Measurements from ENCODE around the gene SULT1A1. TPM values are rescaled to one million over a fixed set of nuclear protein-coding genes. Genes with fewer than 3 reads are reported as not detected.
"Not testable (repeated sequence)": the region's sequence is repeated elsewhere in the genome, so short reads cannot be mapped to it uniquely, and the experiment has no call there.

Gene SULT1A1
- total RNA-seq, 1 donor from 2014 or later, result 8.6 TPM

DNA sequence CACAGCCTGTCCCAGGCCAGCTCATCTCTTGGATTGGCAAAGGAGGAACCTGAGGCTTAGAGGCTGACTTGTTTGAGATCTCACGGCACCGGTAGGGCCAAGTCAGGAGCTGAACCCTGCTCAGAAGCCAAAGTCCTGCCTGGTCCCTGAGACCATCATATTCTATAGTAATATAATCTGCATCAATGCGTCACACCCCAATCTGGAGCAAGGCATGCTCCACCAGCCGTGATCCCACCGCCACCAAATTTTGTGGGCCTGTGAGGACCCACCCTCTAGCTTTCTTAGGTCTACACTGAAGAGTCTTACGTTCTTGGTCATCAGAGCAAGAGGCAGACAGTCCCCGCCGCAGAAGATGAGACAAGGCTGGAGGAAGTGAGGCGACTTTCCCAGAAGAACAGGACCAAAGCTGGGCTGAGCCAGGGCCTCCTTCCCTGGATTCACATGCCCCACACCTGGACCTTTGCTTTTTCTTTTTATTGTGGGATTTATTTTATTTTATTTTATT lies 2.7 kb downstream of the SULT1A1 start:
- TF ChIP-seq, protein P1, sequence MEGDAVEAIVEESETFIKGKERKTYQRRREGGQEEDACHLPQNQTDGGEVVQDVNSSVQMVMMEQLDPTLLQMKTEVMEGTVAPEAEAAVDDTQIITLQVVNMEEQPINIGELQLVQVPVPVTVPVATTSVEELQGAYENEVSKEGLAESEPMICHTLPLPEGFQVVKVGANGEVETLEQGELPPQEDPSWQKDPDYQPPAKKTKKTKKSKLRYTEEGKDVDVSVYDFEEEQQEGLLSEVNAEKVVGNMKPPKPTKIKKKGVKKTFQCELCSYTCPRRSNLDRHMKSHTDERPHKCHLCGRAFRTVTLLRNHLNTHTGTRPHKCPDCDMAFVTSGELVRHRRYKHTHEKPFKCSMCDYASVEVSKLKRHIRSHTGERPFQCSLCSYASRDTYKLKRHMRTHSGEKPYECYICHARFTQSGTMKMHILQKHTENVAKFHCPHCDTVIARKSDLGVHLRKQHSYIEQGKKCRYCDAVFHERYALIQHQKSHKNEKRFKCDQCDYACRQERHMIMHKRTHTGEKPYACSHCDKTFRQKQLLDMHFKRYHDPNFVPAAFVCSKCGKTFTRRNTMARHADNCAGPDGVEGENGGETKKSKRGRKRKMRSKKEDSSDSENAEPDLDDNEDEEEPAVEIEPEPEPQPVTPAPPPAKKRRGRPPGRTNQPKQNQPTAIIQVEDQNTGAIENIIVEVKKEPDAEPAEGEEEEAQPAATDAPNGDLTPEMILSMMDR (conservative IDR thresholded peaks at IDR 0.05; ENCODE audit: low read depth, low read length), result no peak
- H3K4me3 ChIP-seq (ENCODE audit: low read depth, low read length), result no peak overlapping the region
- no peak for DNase-seq (ENCODE audit: low read depth)

DNA sequence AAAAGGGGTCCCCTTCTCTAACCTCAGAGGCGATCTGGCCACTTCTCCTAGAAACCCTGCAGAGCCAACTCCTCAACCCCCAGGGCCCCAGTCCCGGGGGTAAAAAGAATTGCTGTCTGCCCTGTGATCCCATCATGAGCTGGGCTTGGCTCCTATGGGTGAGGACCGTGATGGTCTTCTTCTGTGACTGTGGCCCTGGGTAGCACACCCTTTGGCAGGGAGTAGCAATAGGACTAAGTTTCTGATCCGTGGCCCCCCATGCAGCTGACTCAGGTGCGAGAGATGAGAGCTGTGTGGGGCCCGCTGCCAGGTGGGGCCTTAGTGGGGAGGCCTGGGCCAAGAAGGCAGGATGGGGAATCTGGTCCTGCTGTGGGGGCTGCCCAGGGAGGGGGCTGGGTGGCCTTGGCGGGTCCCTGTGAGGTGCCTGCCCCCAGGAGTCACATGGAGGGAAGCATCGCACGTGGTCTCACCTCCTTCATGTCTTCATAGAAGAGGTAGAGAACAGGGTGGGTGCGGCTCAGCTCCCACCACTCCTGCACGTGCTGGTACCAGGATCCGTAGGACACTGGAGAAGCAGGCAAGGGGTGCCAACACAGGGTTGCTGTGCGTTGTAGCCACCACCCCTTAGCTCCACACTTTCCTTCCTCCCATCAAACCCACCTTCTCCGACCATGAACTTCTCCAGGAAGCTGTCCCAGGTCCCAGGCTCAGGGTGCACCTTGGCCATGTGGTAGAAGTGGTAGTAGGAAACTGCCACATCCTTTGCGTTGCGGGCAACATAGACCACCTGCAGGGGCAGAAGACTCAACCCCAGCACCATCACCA lies 3.3 kb downstream of the SULT1A1 start:
- DNase-seq (ENCODE audit: low read depth), result no peak
- no peak overlapping the region for H3K4me3 ChIP-seq (ENCODE audit: low read depth, low read length)
- TF ChIP-seq, protein P1 (conservative IDR thresholded peaks at IDR 0.05; ENCODE audit: low read depth, low read length), result no peak

DNA sequence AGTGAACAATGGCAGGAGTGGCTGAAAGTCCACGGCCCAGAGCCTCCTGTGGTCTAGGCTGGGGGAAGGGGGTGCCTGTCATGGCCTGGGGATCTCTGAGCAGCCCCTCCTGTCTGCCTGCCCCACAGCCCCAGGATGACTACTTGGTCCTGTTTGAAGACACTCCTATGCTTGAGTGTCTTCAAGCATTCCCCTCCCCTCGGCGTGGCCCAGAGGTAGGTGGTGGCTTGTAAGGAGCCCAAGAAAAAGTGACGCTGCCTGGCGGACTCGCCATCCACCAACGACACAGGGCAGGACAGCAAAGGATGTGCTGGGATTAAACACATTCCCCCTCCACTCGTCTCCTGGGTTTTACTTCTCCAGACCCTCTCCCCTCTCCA lies 5.7 kb downstream of the SULT1A1 start:
- no peak overlapping the region for H3K4me3 ChIP-seq (ENCODE audit: low read depth, low read length)
- DNase-seq (ENCODE audit: low read depth), result no peak
- TF ChIP-seq, protein P1 (conservative IDR thresholded peaks at IDR 0.05; ENCODE audit: low read depth, low read length), result no peak

DNA sequence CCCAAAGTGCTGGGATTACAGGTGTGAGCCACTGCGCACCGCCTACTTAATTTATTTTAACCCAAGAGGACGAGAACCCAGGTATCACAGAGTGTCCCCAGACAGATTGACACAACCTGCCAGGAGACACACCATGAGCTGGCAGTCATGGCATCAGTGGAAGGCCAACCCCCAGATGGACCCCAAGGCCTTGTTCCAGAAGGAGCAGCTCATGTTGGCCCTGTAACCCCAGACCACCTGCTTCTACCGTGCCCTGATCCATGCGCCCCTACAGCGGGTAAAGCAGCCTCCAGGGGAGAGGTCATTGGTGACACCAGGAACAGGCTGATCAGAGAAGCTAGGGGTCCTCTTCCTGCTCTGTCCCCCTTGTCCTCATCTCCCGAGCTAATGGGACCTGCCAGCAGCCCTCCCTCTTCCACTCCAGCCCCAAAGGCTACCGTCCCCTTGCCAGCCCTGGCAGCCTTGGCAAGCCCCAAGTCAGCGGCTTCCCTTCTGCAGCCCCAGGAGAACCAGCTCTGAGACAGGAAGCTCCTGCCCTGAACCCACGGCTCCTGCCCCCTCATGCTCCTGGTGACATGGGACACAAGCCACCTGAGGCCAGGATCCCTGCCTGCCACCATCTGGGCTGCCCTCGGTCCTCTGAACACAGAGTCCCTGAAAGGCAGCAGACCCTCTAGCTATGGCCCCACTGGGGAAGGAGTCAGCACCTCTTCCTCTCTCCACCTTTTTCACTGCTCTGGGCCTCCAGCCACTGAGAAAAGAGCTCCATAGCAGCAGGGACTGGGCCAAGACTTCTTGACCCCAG lies 6.3 kb downstream of the SULT1A1 start:
- no peak overlapping the region for H3K4me3 ChIP-seq (ENCODE audit: low read depth, low read length)
- TF ChIP-seq, protein P1 (conservative IDR thresholded peaks at IDR 0.05; ENCODE audit: low read depth, low read length), result no peak
- no peak for DNase-seq (ENCODE audit: low read depth)

DNA sequence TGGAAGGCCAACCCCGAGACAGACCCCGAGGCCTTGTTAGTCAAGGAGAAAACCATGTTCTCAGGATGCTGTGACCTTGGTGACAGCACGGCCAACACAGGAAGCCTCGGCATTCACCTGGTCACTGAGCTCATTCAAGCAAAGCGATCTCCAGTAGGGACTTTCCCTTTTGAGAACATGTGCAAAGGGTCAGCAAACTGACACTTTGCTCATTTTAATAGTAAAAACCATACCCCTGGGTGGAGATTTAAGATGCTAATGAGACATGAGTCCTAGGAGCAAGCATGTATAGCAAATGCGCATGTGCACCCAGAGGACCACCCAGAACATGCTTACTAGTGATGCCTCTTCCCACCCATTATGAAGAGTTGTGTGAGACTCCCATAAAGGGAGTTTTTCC lies 7.3 kb downstream of the SULT1A1 start:
- H3K4me3 ChIP-seq (ENCODE audit: low read depth, low read length), result no peak overlapping the region
- DNase-seq (ENCODE audit: low read depth), result no peak
- TF ChIP-seq, protein P1 (conservative IDR thresholded peaks at IDR 0.05; ENCODE audit: low read depth, low read length), result no peak

DNA sequence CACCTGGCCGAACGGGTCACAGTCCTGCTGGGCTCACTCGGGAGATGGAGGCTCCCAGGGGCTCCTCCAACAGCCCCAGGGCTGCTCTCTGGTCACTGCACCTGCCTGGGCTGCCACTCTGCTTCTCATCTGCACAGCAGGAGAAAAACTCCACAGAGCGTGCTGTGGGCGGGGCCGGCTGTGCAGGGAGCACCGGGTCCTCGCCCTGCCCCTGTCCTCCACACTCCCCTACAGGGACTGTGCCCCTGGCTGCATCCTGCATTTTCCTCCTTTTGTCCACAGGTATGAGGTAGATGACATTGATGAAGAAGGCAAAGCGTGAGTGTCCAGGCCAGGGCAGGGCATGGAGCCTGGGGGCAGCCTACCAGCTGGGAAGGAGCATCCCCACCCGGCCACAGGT lies 7.8 kb downstream of the SULT1A1 start:
- DNase-seq (ENCODE audit: low read depth), result not testable (repeated sequence)

DNA sequence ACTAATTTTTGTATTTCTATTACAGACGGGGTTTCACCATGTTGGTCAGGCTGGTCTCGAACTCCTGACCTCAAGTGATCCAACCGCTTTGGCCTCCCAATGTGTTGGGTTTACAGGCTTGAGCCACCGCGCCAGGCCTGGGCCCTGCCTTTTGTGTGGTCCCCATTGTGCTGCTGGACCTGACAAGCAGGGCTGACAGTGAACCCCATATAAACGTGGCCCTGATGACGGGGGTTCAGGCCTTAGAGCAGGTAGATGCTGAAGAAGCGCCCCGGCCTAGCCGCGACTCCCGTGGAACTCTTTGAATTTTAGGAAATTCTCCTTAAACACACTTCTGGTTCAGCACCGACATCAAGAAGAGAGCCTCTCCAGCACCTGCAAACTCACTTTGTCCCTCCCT lies 8.3 kb downstream of the SULT1A1 start:
- not testable (repeated sequence) for H3K4me3 ChIP-seq (ENCODE audit: low read depth, low read length); DNase-seq (ENCODE audit: low read depth)

More for the DNA sequence above, 7.8 kb downstream of the SULT1A1 start:
- not testable (repeated sequence) for H3K4me3 ChIP-seq (ENCODE audit: low read depth, low read length)

DNA sequence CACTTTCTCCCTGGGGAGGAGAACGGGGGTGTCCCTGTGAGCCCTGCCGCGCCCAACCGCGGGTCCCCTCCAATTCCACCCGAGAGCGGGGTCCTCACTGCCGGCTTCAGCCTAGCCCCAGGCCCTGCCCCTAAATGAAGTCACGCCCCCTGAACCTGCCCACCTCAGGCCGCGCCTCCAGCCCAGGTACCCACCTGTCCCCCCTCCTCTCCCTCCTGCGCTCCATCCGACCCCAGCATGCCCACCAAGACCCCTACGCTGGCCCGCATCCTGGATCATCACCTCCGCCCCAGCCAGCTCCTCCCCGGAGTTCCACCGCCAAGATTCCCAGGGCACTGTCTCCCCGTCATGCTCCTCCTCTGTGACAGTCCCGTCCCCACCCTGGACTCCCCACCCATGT lies 8.9 kb downstream of the SULT1A1 start:
- H3K4me3 ChIP-seq (ENCODE audit: low read depth, low read length); DNase-seq (ENCODE audit: low read depth): not testable (repeated sequence)

DNA sequence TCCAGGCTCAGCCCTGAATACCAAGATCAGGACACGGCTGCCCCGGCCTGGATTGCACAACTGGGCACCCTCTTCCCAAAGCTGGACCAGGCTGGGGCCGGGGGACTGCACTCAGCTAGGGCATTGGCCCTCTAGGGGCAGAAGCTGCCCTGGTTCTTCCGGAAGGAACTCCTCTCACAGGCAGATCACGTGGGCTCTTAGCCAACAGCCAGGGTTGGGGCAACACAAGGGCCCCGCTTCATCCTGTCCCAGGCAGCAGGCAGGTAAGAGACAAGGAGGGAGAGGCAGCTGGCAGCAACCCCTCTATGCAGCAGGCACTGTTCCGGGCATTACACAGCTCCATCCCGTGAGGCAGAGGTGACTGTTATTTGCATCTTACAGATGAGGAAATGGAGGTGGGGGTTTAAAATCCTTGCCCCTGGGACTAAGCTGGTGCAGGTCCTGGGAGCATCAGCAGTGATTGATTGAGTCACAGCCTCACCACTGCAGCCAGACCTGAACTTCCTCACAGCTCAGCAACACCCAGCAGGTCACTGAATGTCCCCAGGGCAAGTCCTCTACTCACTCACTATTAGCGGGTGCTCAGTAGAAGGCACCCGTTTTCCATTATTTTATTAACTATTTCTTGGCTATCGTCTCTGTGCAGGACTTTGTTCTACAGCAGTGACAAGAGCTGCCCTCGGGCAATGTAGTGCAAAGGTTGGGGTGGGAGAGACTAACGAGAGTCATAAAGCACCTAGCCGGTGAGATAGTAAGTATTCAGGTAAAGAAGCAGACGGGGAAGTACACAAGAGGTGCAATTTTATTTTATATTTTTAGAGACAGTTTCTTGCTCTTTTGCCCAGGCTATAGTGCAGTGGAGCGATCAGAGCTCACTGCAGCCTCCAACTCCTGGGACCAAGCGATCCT lies 10.2 kb downstream of the SULT1A1 start:
- DNase-seq (ENCODE audit: low read depth); H3K4me3 ChIP-seq (ENCODE audit: low read depth, low read length): not testable (repeated sequence)
